ENCODE measurements around the gene ERC1.

The ERC1 gene

GRCh38 chr12:1369460-1369859, 378.4 kb downstream of the ERC1 start:
- no peak for DNase-seq

GRCh38 chr12:1369938-1370500, 379.0 kb downstream of the ERC1 start:
- DNase-seq: no peak

- DNase-seq: no peak
Observed at GRCh38 chr12:1373901-1374735, 383.1 kb downstream of the ERC1 start.

GRCh38 chr12:1375323-1375722, 384.3 kb downstream of the ERC1 start:
- no peak for DNase-seq

- DNase-seq: no peak
Observed at GRCh38 chr12:1377117-1377516, 386.1 kb downstream of the ERC1 start.

GRCh38 chr12:1377681-1378080, 386.7 kb downstream of the ERC1 start:
- DNase-seq: no peak

GRCh38 chr12:1380171-1380851, 389.3 kb downstream of the ERC1 start:
- DNase-seq: no peak

GRCh38 chr12:1382151-1382550, 391.1 kb downstream of the ERC1 start:
- DNase-seq: no peak

- DNase-seq: no peak
Observed at GRCh38 chr12:1382826-1383225, 391.8 kb downstream of the ERC1 start.

GRCh38 chr12:1383758-1384157, 392.7 kb downstream of the ERC1 start:
- DNase-seq: no peak

- DNase-seq: no peak
Observed at GRCh38 chr12:1384910-1385309, 393.9 kb downstream of the ERC1 start.

- DNase-seq: no peak
Observed at GRCh38 chr12:1391722-1392121, 400.7 kb downstream of the ERC1 start.

- no peak for DNase-seq
Observed at GRCh38 chr12:1395421-1395955, 404.5 kb downstream of the ERC1 start.

- no peak for DNase-seq
Observed at GRCh38 chr12:1398673-1399072, 407.6 kb downstream of the ERC1 start.

- DNase-seq: no peak
Observed at GRCh38 chr12:1401891-1402290, 410.9 kb downstream of the ERC1 start.

- no peak for DNase-seq
Observed at GRCh38 chr12:1403417-1403816, 412.4 kb downstream of the ERC1 start.

- DNase-seq: no peak
Observed at GRCh38 chr12:1405619-1406018, 414.6 kb downstream of the ERC1 start.

- no peak for DNase-seq
Observed at GRCh38 chr12:1410794-1411193, 419.8 kb downstream of the ERC1 start.

GRCh38 chr12:1413930-1414329, 422.9 kb downstream of the ERC1 start:
- DNase-seq: no peak

GRCh38 chr12:1418144-1418543, 427.1 kb downstream of the ERC1 start:
- no peak for DNase-seq

- DNase-seq: no peak
Observed at GRCh38 chr12:1419849-1420371, 428.9 kb downstream of the ERC1 start.

- DNase-seq: no peak
Observed at GRCh38 chr12:1421091-1421846, 430.2 kb downstream of the ERC1 start.

All from DMS153 (cell line).